T-helper 1 cell treated with Interleukin-12 subunit alpha and Interleukin-12 subunit beta and Interleukin-4 antibody, amounts not matched to agents 30 ng/mL and 1 ng/mL, for 36 hours (primary cell): Measurements from ENCODE around the gene ERP27. TPM values are rescaled to one million over a fixed set of nuclear protein-coding genes. Genes with fewer than 3 reads are reported as not detected.

ENCODE experiments used
- intact Hi-C: fragments of 100-400 bp; cut with micrococcal nuclease; formaldehyde crosslinking; loops from one replicate; pipeline ENCODE4 v1.15.1; 2024
- total RNA-seq: library from RNA; stranded (reverse); gene quantifications from 2 replicates; pipeline ENCODE4 v1.2.3, GENCODE V29; 2022

ERP27 gene
- total RNA-seq, 1 donor from 2014 or later = 11.9 TPM

- intact Hi-C loops = loop anchor here (10.0 kb wide), 1 partner anchor 468 kb away; no protein-coding TSS in a partner anchor
These were observed 4.0 kb upstream of the ERP27 start for GRCh38 chr12:14942196-14942931.

- intact Hi-C loops = loop anchor here (10.0 kb wide), 1 partner anchor 467 kb away; no protein-coding TSS in a partner anchor
These were observed 3.0 kb upstream of the ERP27 start for GRCh38 chr12:14941369-14941768.

GRCh38 chr12:14937689-14938088 is 648 bp downstream of the ERP27 start:
- intact Hi-C loops = loop anchor here (1.0 kb wide), 1 partner anchor 59 kb away; no protein-coding TSS in a partner anchor

- intact Hi-C loops = loop anchor here (1.0 kb wide), 1 partner anchor 59 kb away; no protein-coding TSS in a partner anchor
These were observed 1.3 kb downstream of the ERP27 start for GRCh38 chr12:14937014-14937413.

GRCh38 chr12:14936224-14936861 is 2.0 kb downstream of the ERP27 start:
- intact Hi-C loops = no loop called here

GRCh38 chr12:14935031-14935430 is 3.3 kb downstream of the ERP27 start:
- intact Hi-C loops = no loop called here

- intact Hi-C loops = no loop called here
These were observed 3.8 kb downstream of the ERP27 start for GRCh38 chr12:14934511-14934910.

GRCh38 chr12:14931791-14932560 is 6.4 kb downstream of the ERP27 start:
- intact Hi-C loops = no loop called here

GRCh38 chr12:14931359-14931758 is 7.0 kb downstream of the ERP27 start:
- intact Hi-C loops = no loop called here

- intact Hi-C loops = no loop called here
These were observed 8.0 kb downstream of the ERP27 start for GRCh38 chr12:14930299-14930698.

- intact Hi-C loops = no loop called here
These were observed 9.4 kb downstream of the ERP27 start for GRCh38 chr12:14928931-14929330.

- intact Hi-C loops = no loop called here
These were observed 11.1 kb downstream of the ERP27 start for GRCh38 chr12:14927267-14927666.

- intact Hi-C loops = no loop called here
These were observed 13.8 kb downstream of the ERP27 start for GRCh38 chr12:14924541-14924940.

GRCh38 chr12:14923944-14924343 is 14.4 kb downstream of the ERP27 start:
- intact Hi-C loops = no loop called here

GRCh38 chr12:14921218-14921617 is 17.1 kb downstream of the ERP27 start:
- intact Hi-C loops = no loop called here

- intact Hi-C loops = no loop called here
These were observed 17.7 kb downstream of the ERP27 start for GRCh38 chr12:14920475-14921126.

- intact Hi-C loops = no loop called here
These were observed 18.9 kb downstream of the ERP27 start for GRCh38 chr12:14919455-14919854.

- intact Hi-C loops = no loop called here
These were observed 22.6 kb downstream of the ERP27 start for GRCh38 chr12:14915736-14916135.

GRCh38 chr12:14913381-14913781 is 25.0 kb downstream of the ERP27 start:
- intact Hi-C loops = no loop called here

GRCh38 chr12:14911131-14911530 is 27.2 kb downstream of the ERP27 start:
- intact Hi-C loops = no loop called here
